ENCODE results near the gene MGMT. TPM values are rescaled to one million over a fixed set of nuclear protein-coding genes. Genes with fewer than 3 reads are reported as not detected.

MGMT gene
- total RNA-seq, 2 experiments from 2014 or later: 24.6 to 26.0 TPM

DNA sequence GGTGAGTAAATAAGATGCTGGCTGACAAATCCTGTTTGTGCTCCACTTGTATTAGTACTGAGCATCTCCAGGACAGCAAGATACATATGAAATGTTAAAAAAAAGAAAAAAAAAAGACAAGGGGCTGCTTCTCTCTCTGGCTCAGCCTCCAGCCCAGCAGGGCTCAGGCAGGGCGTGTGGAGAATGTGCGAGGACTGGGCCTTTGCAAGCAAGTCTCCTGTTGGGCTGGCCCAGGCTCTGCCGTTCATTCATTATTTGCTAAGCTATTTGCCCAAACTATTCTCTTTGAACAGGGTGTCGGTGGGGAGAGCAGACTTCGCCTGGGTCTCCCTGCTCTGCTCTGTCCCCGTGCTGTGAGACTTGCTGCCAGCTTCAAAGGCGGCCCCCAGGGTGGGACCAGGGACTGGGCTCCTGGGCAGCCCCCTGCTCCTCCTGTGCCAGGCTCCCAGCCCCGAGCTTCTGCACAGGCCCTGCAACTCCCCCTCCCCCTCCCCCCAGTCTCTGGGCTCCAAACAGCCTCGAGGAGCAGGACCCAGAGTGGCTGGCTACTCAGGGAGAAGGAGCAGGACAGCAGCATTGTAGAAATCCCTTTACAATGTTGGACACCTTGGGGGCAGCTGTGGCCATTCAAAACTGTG is 25.6 kb upstream of the MGMT start:
- H3K27ac Mint-ChIP-seq: no peak overlapping the region
- no peaks in the 10 kb centered on the region for H3K9me3 Mint-ChIP-seq
- H3K4me1 Mint-ChIP-seq (ENCODE audit: low read depth): no peaks in the 10 kb centered on the region
- CTCF ChIA-PET: no interaction called here
- DNase-seq: no peak
- no peak overlapping the region for H3K4me3 Mint-ChIP-seq
- H3K36me3 Mint-ChIP-seq (ENCODE audit: low read depth): no peaks in the 10 kb centered on the region
- H3K27me3 Mint-ChIP-seq (ENCODE audit: low read depth): no peaks in the 10 kb centered on the region
- intact Hi-C loops (cut with micrococcal nuclease): no loop called here

DNA sequence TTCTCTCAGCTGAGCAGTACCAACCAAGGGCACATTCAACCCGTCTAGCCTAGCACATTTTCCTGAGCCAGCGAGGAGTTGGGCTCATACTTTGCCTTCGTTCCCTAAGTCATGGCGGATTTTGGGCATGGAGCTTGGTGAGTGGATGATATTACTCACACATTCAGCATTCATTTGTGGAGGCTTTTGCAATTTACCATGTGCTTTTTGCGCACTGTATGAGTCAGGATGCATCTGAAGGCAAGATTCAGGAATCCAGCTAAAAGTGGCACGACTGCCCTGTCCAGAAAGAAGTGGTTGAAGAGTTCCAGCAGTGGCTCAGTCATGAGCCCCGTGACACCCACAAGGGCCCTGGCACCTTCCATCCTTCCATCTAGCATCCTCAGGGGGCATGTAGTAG is 24.2 kb upstream of the MGMT start:
- DNase-seq: no peak
- Mint-ChIP-seq H3K4me3 (no peak overlapping the region), H3K27ac (no peak overlapping the region), H3K4me1 (ENCODE audit: low read depth) (no peaks in the 10 kb centered on the region), H3K9me3 (no peaks in the 10 kb centered on the region), H3K36me3 (ENCODE audit: low read depth) (no peaks in the 10 kb centered on the region), H3K27me3 (ENCODE audit: low read depth) (no peaks in the 10 kb centered on the region)
- CTCF ChIA-PET: no interaction called here
- intact Hi-C loops (cut with micrococcal nuclease): no loop called here

DNA sequence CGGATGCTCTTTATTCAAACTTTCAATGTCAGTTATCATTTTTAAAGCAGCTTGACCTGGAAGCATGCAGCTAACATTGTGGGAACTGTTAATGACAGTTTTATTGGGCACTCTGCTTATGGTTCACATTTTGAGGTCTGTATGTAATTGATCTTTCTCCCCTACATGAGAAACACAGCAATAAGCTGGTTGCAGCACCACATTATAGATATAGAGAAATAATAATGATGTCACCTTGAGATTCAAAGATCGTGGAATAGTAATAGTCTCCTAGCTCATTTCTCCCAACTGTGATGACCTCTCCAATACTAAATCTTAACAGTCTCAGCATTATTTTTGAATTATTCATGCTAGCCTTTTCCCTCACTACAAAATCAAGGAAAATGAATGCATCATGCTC is 22.7 kb upstream of the MGMT start:
- Mint-ChIP-seq H3K36me3 (ENCODE audit: low read depth) (no peaks in the 10 kb centered on the region), H3K4me3 (no peak overlapping the region), H3K4me1 (ENCODE audit: low read depth) (no peaks in the 10 kb centered on the region), H3K9me3 (no peaks in the 10 kb centered on the region), H3K27me3 (ENCODE audit: low read depth) (no peaks in the 10 kb centered on the region), H3K27ac (no peak overlapping the region)
- DNase-seq: no peak
- intact Hi-C loops (cut with micrococcal nuclease): no loop called here
- CTCF ChIA-PET: no interaction called here

DNA sequence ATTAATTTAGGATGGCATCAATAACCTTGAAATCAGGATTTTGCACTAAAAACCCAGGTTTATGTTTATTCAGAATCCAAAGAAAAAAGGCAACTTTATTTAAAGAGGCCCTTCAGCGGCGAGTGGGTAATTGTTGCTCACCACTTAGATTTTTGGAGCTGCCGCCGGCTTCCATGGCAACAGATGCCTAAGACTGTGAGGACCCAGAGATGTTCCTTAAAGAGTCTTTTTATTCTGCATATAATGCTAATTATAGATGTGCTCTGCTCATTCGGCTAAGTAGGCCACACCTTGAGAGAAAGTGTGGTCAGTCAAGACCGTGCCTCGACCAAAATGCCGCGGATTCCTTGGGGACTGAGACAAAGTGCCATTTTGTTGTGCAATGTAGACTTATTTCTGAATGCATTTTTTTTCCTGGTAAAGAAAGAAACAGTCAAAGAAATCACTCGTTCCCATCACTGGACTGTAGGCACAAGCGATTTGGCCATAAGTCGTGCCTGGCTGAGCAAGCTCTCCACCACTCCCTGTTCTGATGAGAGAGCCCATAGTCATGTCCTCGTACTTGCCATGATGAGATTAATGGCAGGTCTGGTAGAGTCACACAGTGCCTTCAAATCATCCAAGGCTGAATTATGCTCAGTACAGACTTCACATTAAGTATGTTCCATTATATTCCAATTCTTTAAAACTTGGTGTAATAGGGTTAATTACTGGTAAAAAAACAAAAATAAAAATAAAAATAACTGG is 21.4 kb upstream of the MGMT start:
- Mint-ChIP-seq H3K27ac (no peak overlapping the region), H3K27me3 (ENCODE audit: low read depth) (no peaks in the 10 kb centered on the region), H3K36me3 (ENCODE audit: low read depth) (no peaks in the 10 kb centered on the region), H3K4me3 (no peak overlapping the region), H3K4me1 (ENCODE audit: low read depth) (no peaks in the 10 kb centered on the region), H3K9me3 (no peaks in the 10 kb centered on the region)
- intact Hi-C loops (cut with micrococcal nuclease): no loop called here
- CTCF ChIA-PET: no interaction called here
- no peak for DNase-seq

DNA sequence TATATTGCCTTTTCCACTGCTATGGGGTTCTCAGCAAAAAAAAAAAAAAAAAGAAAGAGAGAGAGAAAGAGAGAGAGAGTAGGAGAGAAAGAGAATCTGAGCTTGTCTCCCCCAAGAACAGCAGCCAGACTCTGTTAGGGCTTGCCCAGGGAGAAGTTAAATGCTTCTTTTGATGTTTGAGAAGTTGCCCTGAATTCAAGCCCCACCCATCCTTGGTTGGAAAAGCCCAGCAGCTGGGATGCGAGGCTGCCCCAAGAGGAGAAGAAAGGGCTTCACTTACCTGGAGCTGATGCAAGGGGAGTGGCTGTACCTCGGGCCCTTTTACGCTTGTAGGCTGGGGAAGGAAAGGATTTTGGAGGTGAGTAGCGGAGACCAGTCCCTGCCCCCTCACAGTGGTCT is 20.9 kb upstream of the MGMT start:
- no peaks in the 10 kb centered on the region for H3K27me3 Mint-ChIP-seq (ENCODE audit: low read depth)
- H3K4me3 Mint-ChIP-seq: no peak overlapping the region
- CTCF ChIA-PET: no interaction called here
- H3K36me3 Mint-ChIP-seq (ENCODE audit: low read depth): no peaks in the 10 kb centered on the region
- H3K4me1 Mint-ChIP-seq (ENCODE audit: low read depth): no peaks in the 10 kb centered on the region
- intact Hi-C loops (cut with micrococcal nuclease): no loop called here
- H3K9me3 Mint-ChIP-seq: no peaks in the 10 kb centered on the region
- no peak for DNase-seq
- H3K27ac Mint-ChIP-seq: no peak overlapping the region

GRCh38 chr10:129447486-129447885 is 19.6 kb upstream of the MGMT start:
- Mint-ChIP-seq H3K4me1 (ENCODE audit: low read depth) (no peaks in the 10 kb centered on the region), H3K4me3 (no peak overlapping the region), H3K36me3 (ENCODE audit: low read depth) (no peaks in the 10 kb centered on the region), H3K9me3 (peaks cover 2% of the 10 kb centered on the region), H3K27ac (no peak overlapping the region), H3K27me3 (ENCODE audit: low read depth) (no peaks in the 10 kb centered on the region)
- CTCF ChIA-PET: no interaction called here
- intact Hi-C loops (cut with micrococcal nuclease): no loop called here
- DNase-seq: no peak

DNA sequence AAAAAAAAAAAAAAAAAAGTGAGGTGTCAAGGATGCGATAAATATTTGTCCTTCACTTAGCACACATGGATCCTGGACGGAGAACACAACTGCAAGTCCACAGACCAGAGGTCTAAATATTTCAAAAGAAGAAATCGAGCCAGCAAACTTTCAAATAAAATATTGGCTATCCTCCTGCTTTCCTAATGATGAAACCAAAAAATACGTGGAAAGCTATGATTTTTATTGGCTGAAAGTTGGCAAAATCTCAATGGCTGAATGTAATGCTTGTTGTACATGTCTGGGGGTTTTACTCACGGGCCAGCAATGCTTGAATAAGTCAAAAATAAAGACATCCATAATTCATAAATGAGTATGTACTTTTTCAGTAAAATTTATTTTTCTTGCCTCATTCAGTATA is 19.0 kb upstream of the MGMT start:
- Mint-ChIP-seq H3K9me3 (peaks cover 2% of the 10 kb centered on the region), H3K4me1 (ENCODE audit: low read depth) (no peaks in the 10 kb centered on the region), H3K27me3 (ENCODE audit: low read depth) (no peaks in the 10 kb centered on the region), H3K36me3 (ENCODE audit: low read depth) (no peaks in the 10 kb centered on the region), H3K27ac (no peak overlapping the region), H3K4me3 (no peak overlapping the region)
- CTCF ChIA-PET: no interaction called here
- no peak for DNase-seq
- intact Hi-C loops (cut with micrococcal nuclease): no loop called here

DNA sequence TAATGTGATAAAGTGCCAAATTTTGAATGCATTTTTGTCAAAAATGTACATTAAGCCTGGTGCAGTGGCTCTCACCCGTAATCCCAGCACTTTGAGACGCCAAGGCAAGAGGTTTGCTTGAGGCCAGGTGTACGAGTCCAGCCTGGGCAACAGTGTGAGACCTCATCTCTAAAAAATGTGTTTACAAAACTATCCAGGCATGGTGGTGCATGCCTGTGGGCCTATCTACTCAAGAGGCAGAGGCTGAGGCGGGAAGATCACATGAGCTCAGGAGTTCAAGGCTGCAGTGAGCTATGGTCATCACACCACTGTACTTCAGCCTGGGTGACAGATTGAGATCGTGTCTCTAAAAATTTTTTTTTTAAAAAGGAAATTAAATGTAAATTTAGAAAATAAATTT is 18.5 kb upstream of the MGMT start:
- CTCF ChIA-PET: no interaction called here
- intact Hi-C loops (cut with micrococcal nuclease): no loop called here
- Mint-ChIP-seq H3K36me3 (ENCODE audit: low read depth) (no peaks in the 10 kb centered on the region), H3K4me1 (ENCODE audit: low read depth) (no peaks in the 10 kb centered on the region), H3K9me3 (peaks cover 2% of the 10 kb centered on the region), H3K27me3 (ENCODE audit: low read depth) (no peaks in the 10 kb centered on the region), H3K27ac (no peak overlapping the region), H3K4me3 (no peak overlapping the region)
- DNase-seq: no peak

DNA sequence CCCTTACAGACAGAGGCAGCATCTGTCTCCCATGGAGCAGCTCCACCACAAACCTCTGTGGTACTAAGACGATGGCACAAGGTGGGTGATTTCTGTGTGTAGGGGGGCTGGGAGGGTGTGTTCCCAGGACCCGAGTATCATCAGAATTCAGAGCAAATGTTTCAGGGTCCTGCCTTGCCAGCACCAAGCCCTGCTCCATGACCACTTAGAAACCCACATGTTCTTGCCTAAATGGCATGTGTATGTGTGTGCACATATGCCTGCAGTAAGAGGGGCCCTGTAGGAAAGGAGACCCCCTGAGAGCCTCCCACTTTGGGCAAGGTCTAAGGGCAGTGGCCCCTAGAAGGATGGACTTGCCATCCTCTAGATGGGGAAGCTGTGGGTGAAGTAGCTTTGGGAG is 17.1 kb upstream of the MGMT start:
- no peak overlapping the region for H3K27ac Mint-ChIP-seq
- no peaks in the 10 kb centered on the region for H3K4me1 Mint-ChIP-seq (ENCODE audit: low read depth)
- H3K4me3 Mint-ChIP-seq: no peak overlapping the region
- CTCF ChIA-PET: no interaction called here
- H3K36me3 Mint-ChIP-seq (ENCODE audit: low read depth): no peaks in the 10 kb centered on the region
- intact Hi-C loops (cut with micrococcal nuclease): no loop called here
- H3K9me3 Mint-ChIP-seq: peaks cover 2% of the 10 kb centered on the region
- no peak for DNase-seq
- no peaks in the 10 kb centered on the region for H3K27me3 Mint-ChIP-seq (ENCODE audit: low read depth)

DNA sequence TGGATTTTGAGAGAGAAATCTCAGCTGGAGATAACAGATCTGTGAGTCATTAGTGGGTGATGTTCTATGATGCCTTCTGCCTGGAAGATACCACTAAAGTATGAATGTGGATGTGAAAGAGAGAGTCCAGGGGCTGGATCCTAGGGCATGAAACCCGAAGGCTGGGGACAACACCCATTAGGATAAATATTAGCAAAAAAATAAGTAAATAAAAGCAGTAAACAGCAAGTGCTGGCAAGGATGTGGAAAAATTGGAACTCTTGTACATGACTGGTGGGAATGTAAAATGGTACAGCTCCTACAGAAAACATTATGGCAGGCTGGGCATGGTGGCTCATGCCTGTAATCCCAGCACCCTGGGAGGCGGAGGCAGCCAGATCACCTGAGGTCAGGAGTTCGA is 16.6 kb upstream of the MGMT start:
- CTCF ChIA-PET: no interaction called here
- intact Hi-C loops (cut with micrococcal nuclease): no loop called here
- Mint-ChIP-seq H3K27ac (no peak overlapping the region), H3K4me3 (no peak overlapping the region), H3K9me3 (peaks cover 2% of the 10 kb centered on the region), H3K36me3 (ENCODE audit: low read depth) (no peaks in the 10 kb centered on the region), H3K27me3 (ENCODE audit: low read depth) (no peaks in the 10 kb centered on the region), H3K4me1 (ENCODE audit: low read depth) (no peaks in the 10 kb centered on the region)
- DNase-seq: no peak

- no peak overlapping the region for H3K27ac Mint-ChIP-seq
- no peak for DNase-seq
- H3K9me3 Mint-ChIP-seq: peaks cover 2% of the 10 kb centered on the region
- CTCF ChIA-PET: no interaction called here
- no peaks in the 10 kb centered on the region for H3K36me3 Mint-ChIP-seq (ENCODE audit: low read depth)
- no peaks in the 10 kb centered on the region for H3K4me1 Mint-ChIP-seq (ENCODE audit: low read depth)
- intact Hi-C loops (cut with micrococcal nuclease): no loop called here
- H3K27me3 Mint-ChIP-seq (ENCODE audit: low read depth): peaks cover 12% of the 10 kb centered on the region
- no peak overlapping the region for H3K4me3 Mint-ChIP-seq
Observed at GRCh38 chr10:129455625-129456024, 11.4 kb upstream of the MGMT start.

DNA sequence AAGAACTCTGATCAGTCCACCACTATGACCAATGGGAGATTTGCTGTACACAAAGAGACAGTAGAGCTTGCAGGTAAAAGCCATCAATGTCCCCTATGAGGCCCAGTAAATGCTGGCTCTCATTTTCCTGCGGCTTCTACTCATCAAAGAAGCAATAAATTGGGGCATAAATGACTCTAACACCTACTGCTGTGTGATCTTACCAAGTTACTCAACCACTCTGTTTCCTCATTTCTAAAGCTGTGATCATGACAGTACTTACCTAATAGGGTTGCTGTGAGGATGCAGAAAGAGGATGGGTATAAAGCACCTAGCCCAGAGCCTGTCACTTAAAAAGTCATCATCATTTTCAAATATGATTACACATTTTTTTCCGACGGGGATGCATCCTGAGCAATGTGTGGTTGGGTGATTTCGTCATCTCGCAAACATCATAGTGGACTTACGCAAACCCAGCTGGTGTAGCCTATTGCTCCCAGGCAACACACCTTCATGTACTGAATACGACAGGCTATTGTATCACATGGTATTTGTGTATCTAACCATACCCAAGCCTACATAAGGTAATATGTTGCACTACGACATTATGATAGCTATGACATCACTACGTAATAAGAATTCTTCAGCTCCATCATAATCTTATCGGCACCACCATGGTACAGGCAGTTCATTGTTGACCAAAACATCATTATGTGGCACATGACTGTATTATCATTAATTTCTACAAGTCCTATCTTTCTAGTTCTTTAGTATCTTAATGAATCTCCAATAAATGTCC is 7.1 kb upstream of the MGMT start:
- CTCF ChIA-PET: no interaction called here
- intact Hi-C loops (cut with micrococcal nuclease): no loop called here
- H3K9me3 Mint-ChIP-seq: no peaks in the 10 kb centered on the region
- no peak for DNase-seq
- H3K4me1 Mint-ChIP-seq (ENCODE audit: low read depth): no peaks in the 10 kb centered on the region
- no peak overlapping the region for H3K27ac Mint-ChIP-seq
- no peaks in the 10 kb centered on the region for H3K36me3 Mint-ChIP-seq (ENCODE audit: low read depth)
- H3K4me3 Mint-ChIP-seq: no peak overlapping the region
- H3K27me3 Mint-ChIP-seq (ENCODE audit: low read depth): peaks cover 12% of the 10 kb centered on the region

DNA sequence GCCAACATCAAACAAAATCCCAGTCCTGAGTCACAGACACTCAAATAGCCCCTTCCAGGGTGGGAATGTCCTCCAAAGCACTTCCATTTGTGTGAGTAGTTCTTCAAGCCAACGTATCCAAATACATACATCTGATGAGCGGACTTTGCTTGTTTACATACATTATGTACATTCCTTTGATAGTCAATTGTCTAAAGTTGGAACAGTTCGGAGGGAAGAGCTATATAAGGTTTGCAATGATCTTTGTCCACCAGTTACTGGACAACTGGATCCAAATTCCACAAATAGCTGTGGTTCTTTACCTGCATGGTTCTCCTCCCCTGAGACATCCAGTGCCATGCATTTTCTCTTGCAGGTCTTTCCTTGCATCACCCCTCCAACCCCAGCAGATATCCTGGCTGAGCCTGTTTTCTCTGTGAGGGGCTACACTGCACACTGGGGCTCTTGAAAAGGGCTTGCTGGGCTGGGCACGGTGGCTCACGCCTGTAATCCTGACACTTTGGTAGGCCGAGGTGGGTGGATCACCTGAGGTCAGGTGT is 4.7 kb upstream of the MGMT start:
- Mint-ChIP-seq H3K4me3 (no peak overlapping the region), H3K36me3 (ENCODE audit: low read depth) (no peaks in the 10 kb centered on the region), H3K27me3 (ENCODE audit: low read depth) (peaks cover 3% of the 10 kb centered on the region), H3K4me1 (ENCODE audit: low read depth) (peaks cover 1% of the 10 kb centered on the region), H3K9me3 (no peaks in the 10 kb centered on the region), H3K27ac (no peak overlapping the region)
- DNase-seq: no peak
- intact Hi-C loops (cut with micrococcal nuclease): no loop called here
- CTCF ChIA-PET: no interaction called here

Data from activated naive CD4-positive, alpha-beta T cell treated with anti-CD3 and anti-CD28 coated beads for 36 hours (primary cell).